Cardiac fibroblast (primary cell): ENCODE measurements around the gene GOLGA7B.

Experiments
- DNase-seq, 2 donors: peaks; one replicate each; pipeline versions ENCODE4 v3.0.0 to v3.0.0-alpha.2; 2010; ENCODE audit warnings: low read depth in 2 of 2
- H3K4me3 ChIP-seq, 2 donors: replicated peaks in 1 of 2; 1 replicate in 1 of 2; 2 replicates in 1 of 2; pipeline ENCODE4 v1.5.1; 2011; ENCODE audit warnings: low read depth in 2 of 2, low read length in 2 of 2, mild to moderate bottlenecking in 2 of 2, moderate library complexity in 1 of 2
- TF ChIP-seq, protein P1 (sequence below): IDR thresholded peaks from one replicate; pipeline ENCODE4 v1.5.1; 2011; ENCODE audit warnings: low read depth, mild to moderate bottlenecking, low read length, inconsistent platforms

Gene GOLGA7B

DNA sequence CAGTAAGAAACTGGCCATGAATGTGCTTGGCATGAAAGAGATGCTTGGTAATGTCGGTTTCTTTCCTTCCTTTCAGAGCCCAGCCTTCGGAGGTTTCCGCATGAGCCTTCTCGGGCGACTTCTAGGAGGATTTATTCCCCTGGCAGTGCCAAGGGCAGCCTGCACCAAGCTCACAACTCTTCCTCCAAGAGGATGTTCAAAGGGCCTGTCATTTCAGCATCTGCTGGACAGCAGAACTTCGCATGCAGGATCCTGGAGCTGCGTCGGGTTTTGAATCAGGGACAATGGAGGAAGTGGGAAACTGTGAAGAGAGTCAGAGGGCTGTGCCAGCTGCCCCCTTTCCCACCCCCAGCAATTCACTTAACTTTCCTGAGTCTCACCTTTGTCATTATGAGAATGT, 21.3 kb downstream of the GOLGA7B start:
- TF ChIP-seq, protein P1, sequence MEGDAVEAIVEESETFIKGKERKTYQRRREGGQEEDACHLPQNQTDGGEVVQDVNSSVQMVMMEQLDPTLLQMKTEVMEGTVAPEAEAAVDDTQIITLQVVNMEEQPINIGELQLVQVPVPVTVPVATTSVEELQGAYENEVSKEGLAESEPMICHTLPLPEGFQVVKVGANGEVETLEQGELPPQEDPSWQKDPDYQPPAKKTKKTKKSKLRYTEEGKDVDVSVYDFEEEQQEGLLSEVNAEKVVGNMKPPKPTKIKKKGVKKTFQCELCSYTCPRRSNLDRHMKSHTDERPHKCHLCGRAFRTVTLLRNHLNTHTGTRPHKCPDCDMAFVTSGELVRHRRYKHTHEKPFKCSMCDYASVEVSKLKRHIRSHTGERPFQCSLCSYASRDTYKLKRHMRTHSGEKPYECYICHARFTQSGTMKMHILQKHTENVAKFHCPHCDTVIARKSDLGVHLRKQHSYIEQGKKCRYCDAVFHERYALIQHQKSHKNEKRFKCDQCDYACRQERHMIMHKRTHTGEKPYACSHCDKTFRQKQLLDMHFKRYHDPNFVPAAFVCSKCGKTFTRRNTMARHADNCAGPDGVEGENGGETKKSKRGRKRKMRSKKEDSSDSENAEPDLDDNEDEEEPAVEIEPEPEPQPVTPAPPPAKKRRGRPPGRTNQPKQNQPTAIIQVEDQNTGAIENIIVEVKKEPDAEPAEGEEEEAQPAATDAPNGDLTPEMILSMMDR: no peak
- H3K4me3 ChIP-seq: no peak overlapping the region
- no peak for DNase-seq

DNA sequence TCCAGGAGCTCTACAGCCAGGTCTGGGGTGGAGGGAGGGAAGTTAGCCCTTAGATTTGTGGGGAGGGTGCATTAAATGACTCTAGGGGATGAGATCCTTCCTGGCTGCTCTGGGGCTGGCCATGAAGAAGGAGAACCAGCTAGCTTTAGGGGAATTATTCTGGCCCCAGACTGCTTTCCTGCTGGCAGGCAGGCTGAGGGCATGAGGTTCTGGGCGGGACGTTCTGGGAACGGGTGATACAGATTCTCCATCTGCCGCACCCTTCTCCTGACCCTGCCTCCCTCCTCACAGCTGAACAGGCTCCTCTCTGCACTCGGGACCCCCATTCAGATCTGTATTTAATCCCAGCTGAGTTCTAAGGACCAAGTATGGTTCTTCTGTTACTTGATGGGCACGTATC, 23.9 kb downstream of the GOLGA7B start:
- TF ChIP-seq, protein P1: no peak
- no peak for DNase-seq

DNA sequence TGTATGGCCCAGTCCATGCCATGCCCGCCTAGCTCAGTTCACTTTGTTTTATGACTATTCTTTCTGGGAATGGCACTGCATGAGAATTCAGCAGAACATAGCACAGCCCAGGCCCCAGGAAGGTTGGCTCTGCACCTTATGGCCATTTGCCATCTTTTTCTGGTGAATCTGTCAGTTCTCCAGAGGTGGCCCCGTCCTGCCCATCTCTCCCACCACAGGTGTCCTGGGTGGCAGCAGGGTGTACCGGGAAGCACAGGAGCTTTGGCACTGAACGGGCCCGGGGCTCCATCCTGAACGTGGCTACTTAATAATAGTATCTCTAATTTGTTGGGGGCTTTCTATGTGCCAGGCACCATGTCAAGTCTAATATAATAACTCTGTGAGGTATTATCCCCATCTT, 24.7 kb downstream of the GOLGA7B start:
- no peak for DNase-seq
- H3K4me3 ChIP-seq: no peak overlapping the region
- TF ChIP-seq, protein P1: no peak

More for the DNA sequence above, 23.9 kb downstream of the GOLGA7B start:
- H3K4me3 ChIP-seq: no peak overlapping the region

DNA sequence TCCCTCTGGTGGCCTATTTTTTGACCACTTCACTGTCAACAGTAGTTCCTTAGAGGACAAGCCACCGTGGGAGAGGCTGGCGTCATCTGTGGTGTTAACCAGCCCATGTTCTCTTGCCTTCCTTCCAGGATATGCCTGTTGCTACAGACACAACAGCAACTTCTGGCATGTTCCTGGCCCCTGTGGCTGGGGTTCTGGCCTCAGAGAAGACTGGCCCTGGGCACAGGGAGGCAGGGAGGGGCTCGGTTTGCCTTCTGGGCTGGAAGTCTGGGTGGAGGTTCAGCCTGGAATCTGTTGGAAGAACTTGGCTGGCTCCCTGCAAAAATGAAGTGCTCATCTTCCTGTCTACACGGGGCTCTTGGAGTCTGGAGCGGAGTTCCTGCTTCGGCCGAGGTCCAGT, 25.7 kb downstream of the GOLGA7B start:
- DNase-seq: no peak
- TF ChIP-seq, protein P1: no peak
- no peak overlapping the region for H3K4me3 ChIP-seq

DNA sequence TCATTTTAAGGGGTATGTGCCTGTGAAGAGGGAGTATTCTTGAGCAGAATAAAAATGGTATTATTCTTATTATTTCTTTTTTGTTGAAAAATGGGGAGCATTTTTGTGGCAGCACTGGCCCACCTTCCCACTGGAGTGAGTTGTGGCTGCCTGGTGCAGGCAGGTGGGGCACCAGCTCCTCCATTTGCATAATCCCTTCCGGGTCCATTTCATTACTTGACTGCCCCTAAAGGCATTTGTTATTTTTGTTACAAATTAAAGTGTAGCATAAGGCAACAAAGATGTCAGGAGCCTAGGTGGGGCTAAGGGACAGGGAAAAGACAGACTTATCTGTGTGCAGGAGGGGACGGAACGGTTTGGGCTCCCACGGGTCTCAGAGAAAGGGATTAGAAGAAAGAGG, 26.8 kb downstream of the GOLGA7B start:
- H3K4me3 ChIP-seq: no peak overlapping the region
- no peak for DNase-seq
- TF ChIP-seq, protein P1: no peak

DNA sequence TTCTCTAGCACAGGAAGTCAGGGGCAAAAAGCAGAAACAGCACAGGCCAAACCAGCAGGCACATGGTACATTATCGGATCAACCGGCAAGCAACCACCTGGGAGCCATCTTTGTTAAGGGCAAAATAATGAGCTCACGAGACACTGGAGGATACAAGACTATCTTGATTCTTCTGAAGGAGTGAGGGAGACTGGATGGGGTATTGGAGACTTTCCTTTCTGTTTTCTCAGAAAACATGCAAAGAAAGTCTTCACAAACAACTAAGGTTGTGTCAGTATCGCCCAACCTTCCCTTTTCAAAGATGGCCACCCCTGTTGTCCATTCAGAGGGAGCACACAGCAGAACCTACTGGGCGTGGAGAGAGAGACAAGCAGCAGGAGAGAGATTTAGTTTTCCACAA, 29.6 kb downstream of the GOLGA7B start:
- no peak for DNase-seq
- TF ChIP-seq, protein P1: no peak
- no peak overlapping the region for H3K4me3 ChIP-seq

DNA sequence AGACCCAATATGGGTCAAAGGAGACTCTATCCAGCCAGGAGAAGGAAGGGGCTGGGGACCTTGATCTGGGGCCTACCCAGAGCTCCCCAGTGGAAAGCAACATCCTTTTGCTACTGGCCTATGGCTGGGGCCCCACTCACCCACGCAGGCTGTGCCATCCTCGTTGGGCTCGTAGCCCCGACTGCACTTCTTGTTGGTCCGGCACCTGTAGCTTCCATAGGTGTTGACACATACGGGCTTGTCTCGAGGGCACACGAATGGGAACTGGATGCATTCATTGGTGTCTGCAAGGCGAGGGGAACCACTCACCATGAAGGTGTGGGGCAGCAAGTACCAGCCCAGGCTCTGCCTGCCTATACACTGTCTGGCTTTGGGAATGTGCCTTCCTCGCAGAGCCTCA, 30.5 kb downstream of the GOLGA7B start:
- no peak for DNase-seq
- H3K4me3 ChIP-seq: no peak overlapping the region
- TF ChIP-seq, protein P1: no peak
